GM21423 (cell line): ENCODE measurements around the gene UTY.

ENCODE experiments used
- ATAC-seq: cut with Tn5 transposase; IDR thresholded peaks from one replicate; pipeline ENCODE4 v1.9.1; 2021; ENCODE audit warnings: mild to moderate bottlenecking, moderate library complexity; ENCODE audit not compliant: unreplicated experiment

The UTY gene

GRCh38 chrY:13416869-13417661 lies 62.8 kb downstream of the UTY start:
- peak; percentile 77 for ATAC-seq

GRCh38 chrY:13415556-13415955 lies 64.3 kb downstream of the UTY start:
- ATAC-seq: no peak

- ATAC-seq: no peak
These were observed 81.0 kb downstream of the UTY start for GRCh38 chrY:13398876-13399275.

- ATAC-seq: no peak
These were observed 98.6 kb downstream of the UTY start for GRCh38 chrY:13381110-13381683.

- ATAC-seq: no peak
These were observed 108.7 kb downstream of the UTY start for GRCh38 chrY:13370868-13371800.

- no peak for ATAC-seq
These were observed 109.6 kb downstream of the UTY start for GRCh38 chrY:13370245-13370644.

GRCh38 chrY:13368513-13368845 lies 111.4 kb downstream of the UTY start:
- ATAC-seq: no peak

- no peak for ATAC-seq
These were observed 116.2 kb downstream of the UTY start for GRCh38 chrY:13363641-13364040.

- no peak for ATAC-seq
These were observed 117.2 kb downstream of the UTY start for GRCh38 chrY:13362662-13363061.

GRCh38 chrY:13361656-13362636 lies 117.9 kb downstream of the UTY start:
- no peak for ATAC-seq

- ATAC-seq: no peak
These were observed 128.4 kb downstream of the UTY start for GRCh38 chrY:13351443-13351842.

GRCh38 chrY:13347106-13347505 lies 132.7 kb downstream of the UTY start:
- no peak for ATAC-seq

GRCh38 chrY:13345549-13345948 lies 134.3 kb downstream of the UTY start:
- ATAC-seq: no peak

GRCh38 chrY:13343307-13343946 lies 136.4 kb downstream of the UTY start:
- ATAC-seq: no peak

- no peak for ATAC-seq
These were observed 139.9 kb downstream of the UTY start for GRCh38 chrY:13339939-13340338.

GRCh38 chrY:13339381-13339780 lies 140.5 kb downstream of the UTY start:
- no peak for ATAC-seq

- ATAC-seq: no peak
These were observed 141.1 kb downstream of the UTY start for GRCh38 chrY:13338711-13339110.

- ATAC-seq: no peak
These were observed 141.9 kb downstream of the UTY start for GRCh38 chrY:13337934-13338333.

GRCh38 chrY:13333791-13334190 lies 146.0 kb downstream of the UTY start:
- no peak for ATAC-seq

GRCh38 chrY:13330651-13331050 lies 149.2 kb downstream of the UTY start:
- ATAC-seq: no peak
